OCI-LY3 (cell line): ENCODE measurements around the gene COMMD1.

Source experiments
- H2AFZ ChIP-seq: fragments of 200-600, 300-600 bp; shearing (Covaris generic); 2 replicates; pipeline ENCODE4 v1.6.0; 2014; ENCODE audit warnings: antibody characterized with exemption, low read depth, low read length
- H3K27ac ChIP-seq: fragments of 200-600, 300-600 bp; sonication (generic); 2 replicates; pipeline ENCODE4 v1.5.1; 2014; ENCODE audit warnings: mild to moderate bottlenecking, low read length, moderate library complexity, mixed read lengths
- H3K27me3 ChIP-seq: fragments of 200-600, 300-600 bp; sonication (generic); 2 replicates; pipeline ENCODE4 v1.6.1; 2014; ENCODE audit warnings: low read depth, low read length, mixed read lengths
- H3K36me3 ChIP-seq: fragments of 200-600, 300-600 bp; sonication (generic); replicated peaks from 2 replicates; pipeline ENCODE3; 2014; ENCODE audit warnings: low read depth, low read length, mixed read lengths
- H3K4me1 ChIP-seq: fragments of 300-600, 200-600 bp; sonication (generic); 2 replicates; pipeline ENCODE4 v1.6.1; 2014; ENCODE audit warnings: low read length, mixed read lengths
- H3K4me2 ChIP-seq: fragments of 200-600, 300-600 bp; sonication (generic); 2 replicates; pipeline ENCODE4 v1.6.1; 2014; ENCODE audit warnings: low read length, mixed read lengths
- H3K4me3 ChIP-seq: fragments of 300-600, 200-600 bp; sonication (generic); 2 replicates; pipeline ENCODE4 v1.5.1; 2014; ENCODE audit warnings: antibody characterized with exemption, mild to moderate bottlenecking, low read length, moderate library complexity
- H3K79me2 ChIP-seq: fragments of 300-600, 200-600 bp; shearing (Covaris generic); 2 replicates; pipeline ENCODE4 v1.6.1; 2014; ENCODE audit warnings: mild to moderate bottlenecking, low read length, mixed read lengths
- H3K9ac ChIP-seq: fragments of 300-600, 200-600 bp; shearing (Covaris generic); 2 replicates; pipeline ENCODE4 v1.6.0; 2014; ENCODE audit warnings: mild to moderate bottlenecking, low read length, moderate library complexity
- H3K9me3 ChIP-seq: fragments of 200-600, 300-600 bp; shearing (Covaris generic); 2 replicates; pipeline ENCODE4 v1.6.1; 2014; ENCODE audit warnings: low read length, mixed read lengths; ENCODE audit not compliant: insufficient read depth
- H4K20me1 ChIP-seq: fragments of 200-600, 300-600 bp; sonication (generic); 2 replicates; pipeline ENCODE4 v1.6.1; 2016; ENCODE audit warnings: low read length, mixed read lengths; ENCODE audit not compliant: insufficient read depth
- EZH2phosphoT487 ChIP-seq: fragments of 200-600 bp; shearing (Covaris generic); IDR thresholded peaks from 2 replicates; pipeline ENCODE4 v1.6.1; 2018; ENCODE audit warnings: antibody characterized with exemption, mixed run types, low read depth
- TF ChIP-seq, protein P1 (sequence below): fragments of 200-600, 300-600 bp; sonication (generic); IDR thresholded peaks from 2 replicates; pipeline ENCODE4 v1.5.1; 2014; ENCODE audit warnings: antibody characterized with exemption, low read length, low read depth

The COMMD1 gene

DNA sequence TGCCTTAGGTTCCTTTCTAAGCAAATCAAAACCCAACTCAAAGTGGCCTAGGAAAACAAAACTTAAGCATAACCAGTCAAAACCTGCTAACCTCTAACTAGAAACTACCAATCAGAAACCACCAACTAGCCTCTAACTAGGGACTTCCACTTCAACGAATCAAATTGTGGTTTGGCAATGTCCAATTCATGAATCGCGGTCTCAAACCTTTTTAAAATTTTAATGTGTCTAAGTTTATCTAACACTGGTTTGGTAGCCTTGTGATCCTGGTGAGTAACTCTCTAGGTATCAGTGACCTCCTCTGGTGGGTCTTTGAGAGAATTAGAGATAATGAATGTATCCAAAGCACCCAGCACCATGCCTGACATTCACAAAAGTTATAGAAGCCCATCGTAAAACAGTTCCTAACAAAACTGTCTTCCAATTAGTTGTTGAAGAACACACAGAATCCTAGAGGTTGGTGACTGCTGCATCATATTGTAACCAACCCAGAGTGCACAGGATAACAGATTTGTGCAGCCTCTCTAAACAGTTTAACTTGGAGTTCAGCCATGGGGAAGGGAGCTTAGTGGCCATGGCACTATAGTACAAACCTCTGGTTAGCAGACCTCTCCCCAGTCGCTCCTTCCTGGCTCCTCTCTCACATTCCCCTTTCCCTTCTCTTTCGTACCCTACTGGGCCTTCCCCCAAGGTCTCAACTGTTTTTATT lies 245.3 kb downstream of the COMMD1 start:
- H3K4me2 ChIP-seq, result no peak overlapping the region
- TF ChIP-seq EZH2phosphoT487, result no peak
- TF ChIP-seq, protein P1, sequence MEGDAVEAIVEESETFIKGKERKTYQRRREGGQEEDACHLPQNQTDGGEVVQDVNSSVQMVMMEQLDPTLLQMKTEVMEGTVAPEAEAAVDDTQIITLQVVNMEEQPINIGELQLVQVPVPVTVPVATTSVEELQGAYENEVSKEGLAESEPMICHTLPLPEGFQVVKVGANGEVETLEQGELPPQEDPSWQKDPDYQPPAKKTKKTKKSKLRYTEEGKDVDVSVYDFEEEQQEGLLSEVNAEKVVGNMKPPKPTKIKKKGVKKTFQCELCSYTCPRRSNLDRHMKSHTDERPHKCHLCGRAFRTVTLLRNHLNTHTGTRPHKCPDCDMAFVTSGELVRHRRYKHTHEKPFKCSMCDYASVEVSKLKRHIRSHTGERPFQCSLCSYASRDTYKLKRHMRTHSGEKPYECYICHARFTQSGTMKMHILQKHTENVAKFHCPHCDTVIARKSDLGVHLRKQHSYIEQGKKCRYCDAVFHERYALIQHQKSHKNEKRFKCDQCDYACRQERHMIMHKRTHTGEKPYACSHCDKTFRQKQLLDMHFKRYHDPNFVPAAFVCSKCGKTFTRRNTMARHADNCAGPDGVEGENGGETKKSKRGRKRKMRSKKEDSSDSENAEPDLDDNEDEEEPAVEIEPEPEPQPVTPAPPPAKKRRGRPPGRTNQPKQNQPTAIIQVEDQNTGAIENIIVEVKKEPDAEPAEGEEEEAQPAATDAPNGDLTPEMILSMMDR, result no peak
- H3K4me1 ChIP-seq, result peaks cover 8% of the 10 kb centered on the region
- peaks cover 6% of the 10 kb centered on the region; the same call in 1 of the 2 replicates for H3K9me3 ChIP-seq
- no peak overlapping the region for H3K4me3 ChIP-seq
- H3K9ac ChIP-seq, result no peak overlapping the region
- H4K20me1 ChIP-seq, result no peaks in the 10 kb centered on the region
- no peak overlapping the region for H3K27ac ChIP-seq
- no peaks in the 10 kb centered on the region for H3K79me2 ChIP-seq
- H2AFZ ChIP-seq, result no peak overlapping the region
- H3K36me3 ChIP-seq, result peaks cover 6% of the 10 kb centered on the region
- H3K27me3 ChIP-seq, result no peaks in the 10 kb centered on the region

DNA sequence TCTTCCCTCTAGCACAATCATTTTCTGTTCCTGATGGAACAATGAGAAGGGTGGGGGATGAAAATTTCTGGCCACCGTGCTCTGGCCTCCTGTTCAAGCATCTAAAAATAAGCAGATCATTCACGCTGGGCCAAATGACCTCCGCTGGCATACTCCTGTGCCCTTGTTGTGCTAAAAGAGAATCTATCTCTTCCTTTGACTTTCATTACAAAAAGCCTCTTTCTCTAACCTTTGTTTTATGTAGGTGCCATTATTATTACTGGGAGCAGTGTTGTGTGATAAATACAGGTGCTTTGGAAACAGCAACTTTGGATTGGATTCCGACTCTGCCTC lies 245.8 kb downstream of the COMMD1 start:
- TF ChIP-seq EZH2phosphoT487, result no peak
- TF ChIP-seq, protein P1, result no peak
- Histone ChIP-seq H2AFZ (no peak overlapping the region), H3K9ac (no peak overlapping the region), H3K4me3 (no peak overlapping the region), H3K36me3 (peaks cover 6% of the 10 kb centered on the region), H3K4me2 (no peak overlapping the region), H3K27ac (no peak overlapping the region), H3K9me3 (peaks cover 6% of the 10 kb centered on the region; the same call in 1 of the 2 replicates), H4K20me1 (no peaks in the 10 kb centered on the region), H3K79me2 (no peaks in the 10 kb centered on the region), H3K27me3 (no peaks in the 10 kb centered on the region), H3K4me1 (peaks cover 4% of the 10 kb centered on the region; the same call in 1 of the 2 replicates)

DNA sequence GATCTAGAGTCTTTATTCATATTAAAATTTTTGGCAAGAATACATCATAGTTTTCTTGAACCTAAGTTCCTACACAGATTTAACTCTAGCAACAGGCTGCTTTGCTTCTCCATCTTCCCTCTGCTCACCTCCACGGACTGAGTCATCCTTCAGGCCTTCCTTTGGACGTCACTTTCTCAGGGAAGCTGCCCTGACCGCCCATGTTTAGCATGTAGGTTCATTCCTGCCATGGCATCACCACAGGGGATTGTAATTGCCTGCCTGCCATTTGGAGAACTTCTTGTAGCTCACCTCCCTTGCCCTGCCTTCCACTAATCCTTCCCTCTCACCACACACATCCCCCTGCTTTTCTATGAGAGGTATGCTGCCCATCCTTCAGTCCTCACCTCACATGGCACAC lies 246.5 kb downstream of the COMMD1 start:
- H3K27me3 ChIP-seq, result no peaks in the 10 kb centered on the region
- no peaks in the 10 kb centered on the region for H3K79me2 ChIP-seq
- H3K9me3 ChIP-seq, result peaks cover 6% of the 10 kb centered on the region; the same call in 1 of the 2 replicates
- TF ChIP-seq, protein P1, result no peak
- no peak for TF ChIP-seq EZH2phosphoT487
- peaks cover 2% of the 10 kb centered on the region; the same call in 1 of the 2 replicates for H3K4me1 ChIP-seq
- no peaks in the 10 kb centered on the region for H4K20me1 ChIP-seq
- no peak overlapping the region for H3K4me3 ChIP-seq
- no peak overlapping the region for H3K27ac ChIP-seq
- H2AFZ ChIP-seq, result no peak overlapping the region
- peaks cover 6% of the 10 kb centered on the region for H3K36me3 ChIP-seq
- no peak overlapping the region for H3K4me2 ChIP-seq
- H3K9ac ChIP-seq, result no peak overlapping the region

DNA sequence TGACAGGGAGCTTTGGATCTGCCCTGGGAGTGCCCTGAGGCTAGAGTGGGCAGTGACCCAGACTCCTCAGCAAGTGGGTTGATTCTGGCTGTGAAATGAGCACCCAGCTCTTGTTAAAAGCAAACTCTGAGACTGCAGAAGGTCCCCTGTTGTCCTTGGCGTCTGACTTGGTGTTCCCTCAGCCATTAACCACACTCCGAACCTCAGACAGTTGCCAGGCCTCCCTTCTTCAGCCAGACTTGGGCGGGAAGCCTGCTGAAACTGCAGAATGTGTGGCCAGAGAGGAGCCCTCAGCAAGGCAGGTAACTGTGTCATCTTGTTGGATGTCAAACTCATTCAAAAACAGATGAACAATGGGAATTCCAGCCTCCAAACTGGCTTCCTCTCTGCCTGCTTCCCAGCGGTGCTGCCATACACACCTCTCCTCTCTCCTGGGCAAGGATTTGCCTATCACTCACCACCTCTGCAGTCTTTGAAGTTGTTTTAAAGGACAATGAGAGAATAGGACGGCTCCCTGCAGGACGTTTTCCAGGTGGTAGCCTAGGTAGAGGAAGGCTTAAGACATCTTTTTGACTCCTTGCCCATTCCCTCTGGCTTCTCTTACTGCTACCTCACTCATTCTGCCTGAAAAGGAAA lies 251.5 kb downstream of the COMMD1 start:
- no peaks in the 10 kb centered on the region for H3K27me3 ChIP-seq
- peaks cover 8% of the 10 kb centered on the region for H3K4me1 ChIP-seq
- peaks cover 6% of the 10 kb centered on the region for H3K36me3 ChIP-seq
- H3K9me3 ChIP-seq, result peaks cover 6% of the 10 kb centered on the region; the same call in 1 of the 2 replicates
- H2AFZ ChIP-seq, result no peak overlapping the region
- H3K27ac ChIP-seq, result no peak overlapping the region
- no peaks in the 10 kb centered on the region for H3K79me2 ChIP-seq
- no peak for TF ChIP-seq EZH2phosphoT487
- TF ChIP-seq, protein P1, result no peak
- H3K9ac ChIP-seq, result no peak overlapping the region
- H3K4me2 ChIP-seq, result no peak overlapping the region
- no peaks in the 10 kb centered on the region for H4K20me1 ChIP-seq
- no peak overlapping the region for H3K4me3 ChIP-seq
